Neural progenitor cell (in vitro differentiated cells): ENCODE measurements around the gene MS4A7. TPM values are rescaled to one million over a fixed set of nuclear protein-coding genes. Genes with fewer than 3 reads are reported as not detected.

Source experiments
- DNase-seq: peaks from one replicate; pipeline ENCODE4 v3.0.0-alpha.2; 2016; ENCODE audit warnings: low spot score
- H2AFZ ChIP-seq: fragments of 200-600 bp; sonication (generic); replicated peaks from 2 replicates; pipeline ENCODE4 v1.6.1; 2016; ENCODE audit warnings: antibody characterized with exemption
- H3F3A ChIP-seq: fragments of 200-600 bp; sonication (generic); 2 replicates; pipeline ENCODE4 v1.6.1; 2016; ENCODE audit warnings: antibody characterized with exemption, low read depth
- H3K27ac ChIP-seq: fragments of 200-600 bp; sonication (generic); 2 replicates; pipeline ENCODE4 v1.5.1; 2016; ENCODE audit warnings: mild to moderate bottlenecking
- H3K27me3 ChIP-seq: fragments of 200-600 bp; sonication (generic); 2 replicates; pipeline ENCODE4 v1.6.1; 2016; ENCODE audit warnings: mild to moderate bottlenecking, moderate library complexity
- H3K36me3 ChIP-seq: fragments of 200-600 bp; sonication (generic); 2 replicates; pipeline ENCODE4 v1.5.1; 2016
- H3K4me1 ChIP-seq: fragments of 200-600 bp; sonication (generic); 2 replicates; pipeline ENCODE4 v1.6.1; 2016; ENCODE audit warnings: mixed run types
- H3K4me2 ChIP-seq: fragments of 200-600 bp; sonication (generic); 2 replicates; pipeline ENCODE4 v1.6.1; 2016
- H3K4me3 ChIP-seq: fragments of 200-600 bp; sonication (generic); 2 replicates; pipeline ENCODE4 v1.5.1; 2016
- H3K79me2 ChIP-seq: fragments of 200-600 bp; sonication (generic); 2 replicates; pipeline ENCODE4 v1.6.1; 2016; ENCODE audit warnings: low read depth
- H3K9ac ChIP-seq: fragments of 200-600 bp; sonication (generic); 2 replicates; pipeline ENCODE4 v1.6.1; 2016
- H3K9me3 ChIP-seq: fragments of 200-600 bp; sonication (generic); 2 replicates; pipeline ENCODE4 v1.5.1; 2016; ENCODE audit warnings: low read depth
- H4K20me1 ChIP-seq: fragments of 200-600 bp; sonication (generic); 2 replicates; pipeline ENCODE4 v1.6.1; 2016; ENCODE audit warnings: low read depth
- H3K27ac Mint-ChIP-seq: 3 replicates; pipeline ENCODE4 v1.8.0; 2021; ENCODE audit warnings: mixed read lengths
- H3K27me3 Mint-ChIP-seq: 2 replicates; pipeline ENCODE4 v1.8.0; 2022; ENCODE audit warnings: low read depth, mild to moderate bottlenecking, inconsistent platforms, moderate library complexity, mixed read lengths; ENCODE audit not compliant: insufficient read depth
- H3K36me3 Mint-ChIP-seq: 3 replicates; pipeline ENCODE4 v1.8.0; 2021; ENCODE audit warnings: mixed read lengths
- H3K4me1 Mint-ChIP-seq: 3 replicates; pipeline ENCODE4 v1.8.0; 2021; ENCODE audit warnings: mixed read lengths
- H3K4me3 Mint-ChIP-seq: 3 replicates; pipeline ENCODE4 v1.8.0; 2021; ENCODE audit warnings: mild to moderate bottlenecking, moderate library complexity, mixed read lengths
- H3K9me3 Mint-ChIP-seq: 3 replicates; pipeline ENCODE4 v1.8.0; 2020; ENCODE audit warnings: mixed read lengths
- CTCF ChIP-seq: fragments of 200-600 bp; sonication (generic); IDR thresholded peaks from 2 replicates; pipeline ENCODE4 v1.5.1; 2017; ENCODE audit warnings: antibody characterized with exemption, mild to moderate bottlenecking
- EZH2 ChIP-seq: fragments of 200-600 bp; sonication (generic); IDR thresholded peaks from 2 replicates; pipeline ENCODE4 v1.6.1; 2017; ENCODE audit warnings: antibody characterized with exemption, mild to moderate bottlenecking, moderate library complexity
- EZH2phosphoT487 ChIP-seq: fragments of 200-600 bp; sonication (generic); IDR thresholded peaks from 2 replicates; pipeline ENCODE4 v1.6.1; 2017; ENCODE audit warnings: antibody characterized with exemption
- total RNA-seq: library from RNA; depleted of rRNA; stranded (reverse); fragments of >200 nt; gene quantifications from 2 replicates; pipeline ENCODE4 v1.2.3, GENCODE V29; 2015; ENCODE audit warnings: low replicate concordance

The MS4A7 gene
- total RNA-seq, 1 donor from 2014 or later, result not detected

- no peak overlapping the region for H3K27ac Mint-ChIP-seq
Observed at GRCh38 chr11:60371854-60372253, 6.5 kb upstream of the MS4A7 start.

GRCh38 chr11:60372767-60373166 is 5.6 kb upstream of the MS4A7 start:
- no peak overlapping the region for H3K4me2 ChIP-seq
- H3K79me2 ChIP-seq, result no peaks in the 10 kb centered on the region
- no peaks in the 10 kb centered on the region for H4K20me1 ChIP-seq
- no peak overlapping the region for H3K27ac Mint-ChIP-seq
- H3F3A ChIP-seq, result no peaks in the 10 kb centered on the region
- H3K27me3 ChIP-seq, result no peaks in the 10 kb centered on the region
- no peak overlapping the region for H3K4me3 ChIP-seq
- no peaks in the 10 kb centered on the region for H3K4me1 Mint-ChIP-seq
- H3K9me3 ChIP-seq, result no peaks in the 10 kb centered on the region
- no peak overlapping the region for H3K27ac ChIP-seq
- H3K4me3 Mint-ChIP-seq, result no peak overlapping the region
- H3K9ac ChIP-seq, result no peak overlapping the region
- no peaks in the 10 kb centered on the region for H3K9me3 Mint-ChIP-seq
- H3K36me3 ChIP-seq, result no peaks in the 10 kb centered on the region
- H3K27me3 Mint-ChIP-seq, result peaks cover 2% of the 10 kb centered on the region
- H3K4me1 ChIP-seq, result no peaks in the 10 kb centered on the region
- H3K36me3 Mint-ChIP-seq, result no peaks in the 10 kb centered on the region
- DNase-seq, result no peak
- no peak for TF ChIP-seq EZH2
- TF ChIP-seq CTCF, result no peak
- no peak for TF ChIP-seq EZH2phosphoT487
- no peak overlapping the region for H2AFZ ChIP-seq

More at GRCh38 chr11:60371854-60372253, 6.5 kb upstream of the MS4A7 start:
- no peak for DNase-seq
- TF ChIP-seq CTCF, result no peak
- no peak for TF ChIP-seq EZH2phosphoT487
- TF ChIP-seq EZH2, result no peak
- H3F3A ChIP-seq, result no peaks in the 10 kb centered on the region
- H3K9ac ChIP-seq, result no peak overlapping the region
- Mint-ChIP-seq H3K27me3 (peaks cover 2% of the 10 kb centered on the region), H3K9me3 (no peaks in the 10 kb centered on the region), H3K4me3 (no peak overlapping the region), H3K36me3 (no peaks in the 10 kb centered on the region), H3K4me1 (no peaks in the 10 kb centered on the region)
- no peaks in the 10 kb centered on the region for H3K36me3 ChIP-seq
- no peak overlapping the region for H3K4me3 ChIP-seq
- no peaks in the 10 kb centered on the region for H3K4me1 ChIP-seq
- no peak overlapping the region for H3K4me2 ChIP-seq
- no peak overlapping the region for H2AFZ ChIP-seq
- H3K9me3 ChIP-seq, result peaks cover 2% of the 10 kb centered on the region
- no peaks in the 10 kb centered on the region for H4K20me1 ChIP-seq
- no peaks in the 10 kb centered on the region for H3K27me3 ChIP-seq
- H3K79me2 ChIP-seq, result no peaks in the 10 kb centered on the region
- no peak overlapping the region for H3K27ac ChIP-seq

- DNase-seq, result no peak
- H3K4me1 Mint-ChIP-seq, result no peaks in the 10 kb centered on the region
- H3K4me3 Mint-ChIP-seq, result no peak overlapping the region
- Histone ChIP-seq H3F3A (no peaks in the 10 kb centered on the region), H3K27ac (no peak overlapping the region), H3K36me3 (no peaks in the 10 kb centered on the region), H3K9ac (no peak overlapping the region), H3K9me3 (no peaks in the 10 kb centered on the region), H3K27me3 (no peaks in the 10 kb centered on the region), H4K20me1 (no peaks in the 10 kb centered on the region), H3K4me2 (no peak overlapping the region), H3K4me1 (no peaks in the 10 kb centered on the region), H2AFZ (no peak overlapping the region), H3K79me2 (no peaks in the 10 kb centered on the region), H3K4me3 (no peak overlapping the region)
- no peaks in the 10 kb centered on the region for H3K36me3 Mint-ChIP-seq
- TF ChIP-seq CTCF (no peak), EZH2phosphoT487 (no peak), EZH2 (no peak)
- peaks cover 2% of the 10 kb centered on the region for H3K27me3 Mint-ChIP-seq
- H3K9me3 Mint-ChIP-seq, result no peaks in the 10 kb centered on the region
- H3K27ac Mint-ChIP-seq, result no peak overlapping the region
Observed at GRCh38 chr11:60375316-60375715, 3.0 kb upstream of the MS4A7 start.
